Dedifferentiated amniotic fluid mesenchymal stem cell (primary cell): ENCODE data around the gene ALG6.
"Not testable (repeated sequence)": the region's sequence is repeated elsewhere in the genome, so short reads cannot be mapped to it uniquely, and the experiment has no call there.

Source experiments
- DNase-seq: peaks from one replicate; pipeline ENCODE4 v3.0.0-alpha.2; 2016; ENCODE audit errors: extremely low spot score

Gene ALG6

DNA sequence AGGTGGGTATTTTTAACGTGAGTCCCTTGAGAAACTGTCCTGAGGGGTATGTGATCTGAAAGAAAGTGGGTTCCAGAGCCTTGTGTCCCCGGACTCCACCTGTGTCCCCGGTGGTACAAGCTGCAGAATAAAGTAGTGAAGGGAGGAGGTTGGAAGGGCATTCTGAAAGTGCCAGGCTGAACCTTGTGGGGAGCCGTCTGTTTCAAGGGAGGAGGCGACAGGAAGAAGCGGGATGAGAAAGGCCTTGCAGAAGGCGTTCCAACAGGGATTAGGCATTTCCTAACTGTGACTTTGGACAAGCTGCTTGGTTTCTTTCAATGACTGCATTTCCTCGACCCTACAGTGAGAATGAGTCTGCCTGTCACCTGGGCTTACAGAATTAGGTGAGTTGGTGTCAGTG lies 39.3 kb upstream of the ALG6 start:
- DNase-seq = no peak

DNA sequence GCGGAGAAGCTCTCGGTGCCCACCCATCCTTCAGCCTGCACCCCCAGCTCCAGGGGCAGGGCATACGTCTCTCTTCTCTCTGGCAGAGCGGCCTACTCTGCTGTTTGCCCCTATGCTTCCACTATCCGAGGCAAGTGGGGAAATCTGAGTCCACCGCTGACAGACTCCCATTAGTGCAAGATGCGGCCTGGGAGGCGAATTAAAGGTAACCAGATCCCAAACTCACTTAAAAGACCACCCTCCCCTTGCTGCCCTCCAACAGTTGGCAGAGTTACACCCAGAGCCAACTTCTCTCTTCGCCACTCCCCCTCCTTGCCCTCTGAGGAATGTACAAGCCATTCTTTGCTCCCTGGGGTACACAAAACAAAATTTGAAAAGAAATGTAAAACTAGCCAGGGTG lies 38.6 kb upstream of the ALG6 start:
- DNase-seq = no peak

DNA sequence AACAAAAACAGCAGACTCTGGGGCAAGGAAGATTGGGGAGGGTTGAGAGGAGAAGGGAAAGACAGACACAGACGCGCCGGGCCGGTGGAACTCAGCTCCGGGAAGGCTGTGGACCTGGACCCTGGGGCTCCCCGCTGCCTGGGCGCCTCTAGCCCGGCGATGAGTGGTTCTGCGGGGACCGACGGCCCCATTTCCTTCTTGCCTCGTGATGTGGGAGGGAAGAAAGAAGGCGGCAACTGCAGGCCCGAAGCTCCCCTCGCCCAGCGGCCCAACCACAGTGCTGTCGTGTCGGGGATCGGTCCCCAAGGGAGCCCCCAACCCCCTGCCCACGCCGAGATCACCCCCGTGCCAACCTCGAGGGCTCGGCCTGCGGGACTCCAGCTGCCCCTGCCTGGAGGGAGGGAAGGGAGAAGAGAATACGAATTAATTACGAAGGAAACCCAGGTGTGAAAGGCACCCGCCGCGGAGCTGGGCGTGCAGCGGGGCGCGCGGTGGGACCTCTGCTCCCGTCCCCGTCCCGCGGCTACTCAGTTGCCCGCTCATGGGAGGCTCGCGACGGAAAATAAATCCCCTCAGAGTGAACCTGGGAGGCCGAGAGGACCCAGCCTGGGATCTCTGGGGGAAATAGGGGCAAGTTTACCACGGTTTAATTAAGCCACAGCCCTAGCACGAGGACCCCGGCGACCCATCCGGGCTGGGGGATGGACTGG lies 37.7 kb upstream of the ALG6 start:
- no peak for DNase-seq

DNA sequence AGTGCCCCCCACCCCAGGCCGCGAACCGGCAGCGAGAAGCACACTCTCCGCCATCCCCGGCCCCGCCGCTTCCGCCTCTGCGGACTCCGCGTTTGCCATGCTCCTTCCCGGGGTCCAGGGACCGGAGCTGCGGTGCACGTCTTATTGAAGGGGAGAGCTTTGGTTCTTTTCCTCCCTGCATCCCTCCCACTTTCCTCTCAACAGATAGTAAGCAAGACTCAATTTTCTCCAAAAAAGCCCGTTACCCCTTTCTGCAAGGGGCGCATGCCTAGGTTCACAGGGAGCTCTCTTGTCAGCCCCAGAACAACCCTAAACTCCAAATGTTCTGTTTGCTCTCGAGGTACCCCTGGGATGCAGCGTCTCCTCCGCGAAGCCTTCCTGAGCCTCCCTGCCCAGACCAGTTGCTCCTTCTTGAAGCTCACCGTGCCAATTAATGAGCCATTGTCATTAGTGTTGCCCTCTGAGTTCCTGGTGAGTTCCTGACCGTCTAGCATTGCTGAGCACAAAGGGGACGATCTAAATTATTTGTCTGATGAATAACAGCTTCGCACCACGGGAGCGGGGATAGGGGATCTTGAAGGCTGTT lies 37.0 kb upstream of the ALG6 start:
- no peak for DNase-seq

DNA sequence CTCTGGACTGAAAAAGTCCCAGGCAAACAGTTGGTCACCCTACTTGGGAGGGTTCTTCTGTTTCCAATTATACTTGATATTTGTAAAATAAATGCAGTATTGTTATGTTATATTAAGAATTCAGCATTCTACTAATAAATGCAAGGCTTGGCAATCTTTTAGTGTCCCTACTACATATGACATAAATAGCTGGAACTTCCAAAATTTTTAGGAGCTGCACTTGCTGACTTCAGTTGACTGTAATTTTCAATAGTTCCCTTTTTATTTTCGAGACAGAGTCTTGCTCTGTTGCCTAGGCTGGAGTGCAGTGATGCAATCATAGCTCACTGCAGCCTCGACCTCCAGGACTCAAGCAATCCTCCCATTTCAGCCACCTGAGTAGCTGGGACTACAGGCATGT lies 25.0 kb upstream of the ALG6 start:
- DNase-seq = no peak

DNA sequence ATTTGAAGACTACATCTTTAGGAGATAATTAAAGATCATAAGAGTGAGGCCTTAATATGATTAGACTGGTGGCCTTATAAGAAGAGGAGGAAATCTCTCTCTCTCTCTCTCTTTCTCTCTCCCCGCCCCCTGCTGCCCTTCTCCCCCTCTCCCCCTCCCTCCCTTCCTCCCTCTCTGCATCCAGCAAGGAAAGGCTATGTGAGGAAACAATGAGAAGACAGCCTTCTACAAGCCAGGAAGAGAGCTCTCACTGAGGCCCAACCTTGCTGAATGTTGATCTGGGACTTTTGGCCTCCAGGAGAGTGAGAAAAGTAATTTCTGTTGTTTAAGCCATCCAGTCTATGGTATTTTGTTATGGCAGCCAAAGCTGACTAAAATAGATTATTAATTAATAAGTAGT lies 23.5 kb upstream of the ALG6 start:
- no peak for DNase-seq

DNA sequence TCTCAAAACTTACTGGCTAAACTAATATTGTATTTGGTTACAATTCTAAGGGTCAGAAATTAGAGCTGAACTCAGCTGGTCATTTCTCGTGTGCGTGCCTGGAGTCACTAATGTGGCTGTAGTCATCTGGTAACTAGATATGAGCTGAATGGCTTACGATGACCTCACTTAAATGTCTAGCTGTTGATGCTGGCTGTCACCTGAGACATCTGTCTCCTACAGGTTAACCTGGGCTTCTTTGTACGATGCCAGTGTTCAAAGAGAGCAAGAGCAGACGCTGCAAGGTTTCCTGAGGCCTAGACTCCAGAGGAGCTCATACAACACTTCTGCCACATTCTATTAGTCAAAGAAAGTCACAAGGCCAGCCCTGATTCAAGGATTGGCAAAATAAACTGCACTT lies 17.1 kb upstream of the ALG6 start:
- no peak for DNase-seq

DNA sequence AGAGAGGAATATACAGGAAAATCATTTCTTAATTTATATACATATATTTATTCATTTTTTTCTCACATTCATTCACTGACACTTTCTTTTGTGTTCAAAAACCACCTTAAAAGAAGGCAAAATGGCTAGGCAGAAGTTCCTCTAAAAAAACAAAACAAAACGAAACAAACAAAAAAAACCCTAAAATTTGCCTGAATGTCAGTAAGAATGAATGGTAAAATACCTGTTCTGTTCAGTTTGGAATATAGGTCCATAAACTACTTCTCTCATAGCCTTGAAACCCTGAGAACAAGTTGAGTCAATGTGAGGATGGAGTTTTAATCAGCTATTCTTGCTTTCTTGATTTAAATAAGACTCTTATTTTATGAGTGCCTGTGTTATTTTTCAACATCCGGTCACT lies 14.7 kb upstream of the ALG6 start:
- DNase-seq = no peak

DNA sequence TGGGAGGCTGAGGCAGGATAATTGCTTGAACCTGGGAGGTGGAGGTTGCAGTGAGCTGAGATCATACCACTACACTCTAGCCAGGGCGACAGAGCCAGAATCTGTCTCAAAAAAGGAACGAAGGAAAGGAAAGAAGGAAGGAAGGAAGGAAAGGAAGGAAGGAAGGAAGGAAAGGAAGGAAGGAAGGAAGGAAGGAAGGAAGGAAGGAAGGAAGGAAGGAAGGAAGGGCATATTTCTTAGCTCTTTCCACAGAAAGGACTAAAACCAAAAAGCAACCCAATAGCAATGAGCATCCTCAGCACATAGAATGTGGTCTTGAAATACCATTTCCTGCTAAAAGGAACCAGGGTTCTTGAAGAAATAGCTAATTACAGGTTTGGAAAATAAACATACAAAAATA lies 11.2 kb upstream of the ALG6 start:
- not testable (repeated sequence) for DNase-seq

DNA sequence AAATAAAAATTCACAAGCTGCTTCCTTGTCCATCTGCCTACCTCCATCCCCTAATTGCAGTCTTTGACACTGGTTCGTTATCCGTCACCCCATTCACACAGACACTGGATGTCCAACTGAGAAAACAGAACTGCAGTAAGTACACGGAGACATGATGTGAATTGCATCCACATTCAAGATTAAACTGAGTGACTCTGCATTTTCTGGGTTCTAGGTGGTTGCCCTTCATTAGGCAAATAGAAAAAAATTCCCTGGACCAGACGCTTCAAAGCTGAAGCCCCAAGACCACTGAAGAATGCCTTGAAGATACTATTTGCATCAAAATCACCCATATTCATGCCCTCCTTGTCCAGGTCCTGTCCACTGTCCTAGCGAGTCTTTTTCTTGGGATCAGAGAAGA lies 7.9 kb upstream of the ALG6 start:
- DNase-seq = no peak

DNA sequence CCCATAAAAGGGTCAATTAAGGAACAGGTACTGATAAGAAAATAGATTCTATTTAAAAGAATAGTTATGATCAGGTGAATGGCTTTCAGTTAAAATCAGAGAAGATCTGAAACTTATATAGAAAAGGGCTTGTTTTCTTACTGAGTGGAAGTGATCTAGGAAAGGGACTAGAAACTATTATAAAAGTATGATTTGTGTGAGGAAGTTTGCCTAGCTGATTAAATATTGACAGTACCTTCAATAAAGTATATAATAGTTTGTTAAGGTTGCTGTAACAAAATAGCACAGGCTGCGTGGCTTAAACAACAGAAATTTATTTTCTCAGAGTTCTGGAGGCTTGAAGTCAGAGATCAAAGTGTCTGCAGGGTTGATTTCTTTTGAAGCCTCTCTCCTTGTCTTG lies 5.4 kb upstream of the ALG6 start:
- no peak for DNase-seq

DNA sequence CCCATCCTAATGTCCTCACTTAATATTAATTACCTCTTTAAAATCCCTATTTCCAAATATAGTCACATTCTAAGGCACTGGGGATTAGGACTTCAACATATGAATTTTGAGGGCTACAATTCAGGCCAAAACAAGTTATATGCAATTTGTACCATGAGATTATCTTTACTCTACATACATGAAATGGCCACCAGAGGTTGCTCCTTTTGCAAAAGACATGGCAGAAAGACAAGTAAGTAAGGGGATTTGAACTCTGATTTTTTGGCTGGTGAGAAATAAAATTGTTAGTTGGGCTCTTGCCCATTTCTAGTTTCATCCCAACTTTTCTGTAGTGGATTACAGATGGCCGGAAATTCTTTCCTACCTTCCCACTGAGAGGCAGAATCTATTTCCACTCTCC lies 4.8 kb upstream of the ALG6 start:
- no peak for DNase-seq

DNA sequence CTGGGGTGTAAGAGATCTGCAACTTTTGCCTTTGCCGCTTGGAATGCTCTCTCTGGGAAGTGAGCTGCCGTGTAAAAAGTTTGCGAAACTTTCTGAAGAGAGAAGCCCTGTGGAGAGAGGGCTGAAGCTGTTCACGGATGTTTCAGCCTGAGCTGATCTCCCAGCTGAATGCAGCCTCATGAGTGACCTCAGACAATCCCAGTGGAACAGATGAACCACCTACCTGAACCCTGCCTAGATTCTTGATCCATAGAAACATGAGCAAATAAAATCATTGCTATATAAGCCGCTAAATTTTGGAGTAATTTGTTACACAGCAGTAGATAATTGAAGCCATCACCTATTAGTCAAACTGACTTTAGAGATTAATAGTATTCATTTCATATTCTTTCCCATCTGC lies 4.4 kb upstream of the ALG6 start:
- no peak for DNase-seq

DNA sequence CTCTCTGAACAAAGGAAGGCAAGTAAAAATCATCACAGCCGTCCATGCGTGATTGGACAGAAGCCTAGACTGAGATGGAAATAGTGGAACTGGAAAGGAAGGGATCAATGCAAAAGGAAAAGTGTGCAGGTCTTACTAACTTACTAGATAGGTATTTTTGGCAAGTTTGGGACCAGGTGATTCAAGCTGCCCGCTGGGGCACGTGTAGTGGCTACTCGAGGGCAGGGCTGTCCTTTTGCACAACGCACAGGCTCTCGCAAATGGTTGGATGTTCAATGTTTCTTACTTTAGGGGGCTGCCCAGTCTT lies 566 bp upstream of the ALG6 start:
- no peak for DNase-seq

DNA sequence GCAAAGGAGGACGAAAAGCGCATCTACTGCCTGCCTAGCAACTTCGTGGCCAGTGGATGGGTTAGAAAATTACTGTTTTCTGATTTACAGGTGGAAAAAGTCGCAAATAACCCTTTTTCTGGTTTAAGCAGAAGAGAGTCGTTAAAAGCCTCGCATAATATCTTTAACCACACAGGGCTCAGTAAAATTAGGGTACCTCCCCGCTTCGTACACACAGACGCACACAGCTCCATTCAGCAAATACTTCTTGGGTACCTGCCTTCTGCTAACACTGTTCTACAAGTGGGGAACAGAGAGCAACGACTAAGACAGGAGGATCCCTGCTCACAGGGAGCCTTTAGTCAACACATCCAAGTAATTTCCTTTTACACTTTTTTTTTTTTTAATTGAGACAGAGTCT lies 704 bp downstream of the ALG6 start:
- no peak for DNase-seq

DNA sequence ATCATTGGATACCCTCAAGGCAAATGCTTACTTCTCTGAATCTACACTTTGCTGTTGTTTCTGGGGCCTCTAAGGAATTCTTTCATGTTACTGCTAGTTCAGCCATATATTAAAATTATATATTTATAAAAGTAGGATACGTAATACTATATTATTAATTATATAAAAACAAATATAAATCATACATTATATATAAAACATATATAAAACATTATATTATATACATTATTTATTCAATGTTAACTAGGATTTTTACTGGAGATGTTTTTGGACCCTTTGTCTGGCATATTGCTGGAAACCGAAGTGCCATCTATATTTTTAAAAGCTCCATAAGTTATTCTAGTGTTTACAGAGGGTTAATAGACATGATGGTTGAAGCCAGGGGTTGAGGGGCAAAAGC lies 12.2 kb downstream of the ALG6 start:
- DNase-seq = no peak

DNA sequence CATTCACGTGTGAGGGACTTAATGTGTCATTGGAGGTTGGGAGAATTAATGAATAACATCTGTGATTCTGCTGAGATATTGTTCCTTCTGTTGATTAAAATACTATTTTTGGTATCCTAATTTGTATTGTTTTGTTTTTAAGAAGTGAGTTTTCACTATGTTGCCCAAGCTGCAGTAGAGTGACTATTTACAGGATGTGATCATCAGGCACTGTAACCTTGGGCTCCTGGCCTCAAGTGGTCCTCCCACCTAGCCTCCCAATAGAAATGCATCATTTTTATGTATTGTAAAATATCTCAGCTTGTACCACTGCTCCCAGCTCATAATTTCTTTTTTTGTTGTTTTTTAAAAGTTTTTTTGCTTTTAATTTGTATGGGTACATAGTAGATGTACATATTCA lies 14.3 kb downstream of the ALG6 start:
- no peak for DNase-seq

DNA sequence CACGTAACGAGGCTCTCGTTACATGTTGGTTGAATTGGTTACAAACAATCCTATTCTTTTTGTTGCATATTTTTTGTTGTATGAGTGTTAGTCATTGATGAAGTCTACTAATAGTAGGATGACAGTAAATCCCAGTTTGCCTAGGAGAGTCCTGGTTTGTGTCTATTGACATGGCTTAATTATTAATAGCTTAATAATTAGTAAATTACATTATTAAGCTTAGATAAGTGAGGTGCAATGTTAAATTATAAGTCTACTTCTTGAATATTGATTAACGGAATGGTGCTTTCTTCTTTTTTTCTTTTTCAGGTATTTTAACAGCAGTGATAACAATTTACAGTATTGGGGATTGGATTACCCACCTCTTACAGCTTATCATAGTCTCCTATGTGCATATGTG lies 34.5 kb downstream of the ALG6 start:
- no peak for DNase-seq

DNA sequence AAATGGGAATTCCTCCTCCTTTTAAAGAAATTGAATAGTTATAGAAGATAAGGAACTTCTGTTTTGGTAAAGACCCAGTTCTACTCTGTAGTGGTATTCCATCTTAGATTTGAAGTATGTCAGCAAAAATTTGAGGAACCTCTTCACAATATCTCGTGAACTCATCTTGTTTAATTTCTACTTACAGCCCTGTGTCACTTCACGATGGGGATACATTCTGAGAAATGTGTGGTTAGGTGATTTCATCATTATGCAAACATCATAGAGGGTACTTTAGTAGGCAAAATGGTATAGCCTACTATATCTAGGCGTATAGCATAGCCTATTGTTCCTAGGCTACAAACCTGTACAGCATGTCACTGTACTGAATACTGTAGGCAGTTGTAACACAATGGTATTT lies 36.0 kb downstream of the ALG6 start:
- no peak for DNase-seq

DNA sequence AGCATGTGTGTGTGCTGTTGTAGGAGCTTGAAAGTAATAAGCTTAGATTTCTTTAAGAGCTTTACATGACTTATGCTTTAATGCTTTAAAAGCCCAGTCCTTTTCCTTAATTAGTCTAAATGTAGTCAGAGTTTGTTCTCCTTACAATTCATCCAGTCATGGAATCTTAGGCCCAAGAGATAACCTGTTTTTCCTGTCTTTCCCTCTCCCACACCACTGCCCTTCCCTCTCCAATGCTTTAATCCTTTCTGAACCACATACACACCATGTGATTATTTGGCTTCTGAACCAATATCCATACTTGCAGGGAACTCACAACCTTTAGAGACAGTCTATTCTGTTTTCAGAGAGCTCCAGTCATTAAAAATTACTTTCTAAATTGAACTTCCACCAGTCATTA lies 37.6 kb downstream of the ALG6 start:
- no peak for DNase-seq

DNA sequence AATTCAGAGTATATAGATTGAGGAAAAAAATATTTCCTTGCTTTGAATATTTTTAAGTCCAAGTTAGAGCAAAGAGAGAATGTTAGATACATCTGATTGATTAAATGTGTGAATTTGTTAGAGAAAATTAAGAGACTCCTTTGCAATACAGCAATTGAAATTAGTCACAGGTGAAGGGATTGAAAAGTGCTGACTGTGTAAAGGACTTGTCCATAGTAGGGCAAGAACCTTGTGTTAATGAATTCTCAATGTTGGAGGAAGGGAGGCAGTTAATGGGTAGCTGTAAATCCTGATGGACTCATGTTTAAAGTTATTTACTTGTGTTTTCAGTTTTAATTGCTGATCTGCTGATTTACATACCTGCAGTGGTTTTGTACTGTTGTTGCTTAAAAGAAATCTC lies 38.6 kb downstream of the ALG6 start:
- no peak for DNase-seq

DNA sequence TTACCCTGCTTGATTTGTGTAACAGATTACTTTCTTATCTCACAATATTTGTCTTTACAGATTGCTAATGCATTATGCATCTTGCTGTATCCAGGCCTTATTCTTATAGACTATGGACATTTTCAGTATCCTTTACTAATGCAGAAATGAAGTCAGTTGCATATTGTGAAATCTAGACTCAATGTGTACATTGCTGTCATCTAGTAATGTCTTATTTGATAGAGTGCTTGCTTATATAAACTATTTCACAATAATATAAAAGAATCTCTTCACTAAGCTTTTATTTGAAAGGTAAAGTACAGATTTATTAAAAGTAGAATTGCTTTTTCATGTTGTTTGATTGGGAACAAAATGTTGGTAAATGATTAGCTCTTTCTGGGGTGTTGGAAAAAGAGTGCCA lies 39.6 kb downstream of the ALG6 start:
- no peak for DNase-seq

DNA sequence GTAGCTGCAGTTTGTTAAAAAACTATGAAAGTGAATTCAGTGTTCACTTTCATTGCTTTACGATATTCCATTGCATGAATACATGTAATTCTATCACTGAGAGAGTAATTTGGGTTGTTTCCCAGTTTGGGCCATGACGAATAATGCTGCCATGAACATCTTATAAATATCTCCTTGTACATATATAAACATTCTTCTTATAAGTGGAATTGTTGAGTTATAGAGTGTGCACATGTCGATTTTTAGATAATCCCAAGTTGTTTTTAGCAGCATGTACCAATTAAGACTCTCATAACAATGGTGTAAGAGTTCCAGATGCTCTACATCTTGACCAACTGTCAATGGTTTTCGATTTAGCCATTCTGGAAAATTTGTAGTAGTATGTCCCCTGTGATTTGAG lies 40.9 kb downstream of the ALG6 start:
- peak; percentile 25 for DNase-seq

DNA sequence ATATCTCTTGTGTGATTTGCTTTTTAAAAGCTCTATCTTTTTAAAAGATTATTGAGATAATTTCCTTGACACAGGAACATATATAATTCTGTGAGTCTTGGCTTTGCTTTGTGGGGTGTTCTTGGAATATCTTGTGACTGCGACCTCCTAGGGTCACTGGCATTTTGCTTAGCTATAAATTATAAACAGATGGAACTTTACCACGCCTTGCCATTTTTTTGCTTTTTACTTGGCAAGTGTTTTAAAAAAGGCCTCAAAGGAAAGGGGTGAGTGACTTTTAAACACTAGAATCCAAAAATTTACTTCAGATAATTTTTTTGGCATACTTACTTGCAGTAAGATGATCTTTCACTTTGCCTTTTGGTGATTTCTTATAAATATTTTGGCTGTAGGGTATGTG lies 43.6 kb downstream of the ALG6 start:
- peak; percentile 28 for DNase-seq
